BJ (cell line): ENCODE results near the gene C5AR2. TPM values are rescaled to one million over a fixed set of nuclear protein-coding genes. Genes with fewer than 3 reads are reported as not detected.
"Not testable (repeated sequence)": the region's sequence is repeated elsewhere in the genome, so short reads cannot be mapped to it uniquely, and the experiment has no call there.

Experiments used
- CTCF ChIA-PET: fragments of 350-600 bp; formaldehyde crosslinking; extraction: SDS; loops from one replicate; lab custom pipeline; 2021; ENCODE audit warnings: antibody characterized with exemption, inconsistent platforms; lab: Yijun Ruan, JAX
- POLR2A ChIA-PET: fragments of 300-600 bp; sonication (Branson Sonifier 250); formaldehyde crosslinking; extraction: SDS; loops from one replicate; lab custom pipeline; 2021; ENCODE audit warnings: antibody characterized with exemption; lab: Charles Lee
- DNase-seq: peaks from one replicate; pipeline ENCODE4 v3.0.0-alpha.2; 2011; ENCODE audit warnings: low read depth
- H3K27me3 ChIP-seq: 2 replicates; pipeline ENCODE4 v1.6.0; 2011; ENCODE audit warnings: low read length; ENCODE audit not compliant: control insufficient read depth, insufficient read depth
- H3K36me3 ChIP-seq: 2 replicates; pipeline ENCODE4 v1.5.1; 2011; ENCODE audit warnings: low read length; ENCODE audit not compliant: control insufficient read depth, insufficient read depth
- H3K4me3 ChIP-seq: 2 replicates; pipeline ENCODE4 v1.5.1; 2011; ENCODE audit warnings: low read depth, mild to moderate bottlenecking, control low read depth, low read length
- CTCF ChIP-seq: IDR thresholded peaks from 2 replicates; pipeline ENCODE4 v1.5.1; 2011; ENCODE audit warnings: low read depth, mild to moderate bottlenecking, control low read depth, inconsistent platforms, low read length, moderate library complexity; ENCODE audit not compliant: insufficient read depth
- polyA plus RNA-seq: library from polyadenylated mRNA; depleted of rRNA; stranded (reverse); fragments of >200 nt; gene quantifications from 2 replicates; pipeline ENCODE4 v1.2.3, GENCODE V29; 2011

Gene C5AR2
- polyA plus RNA-seq, 1 experiment = not detected

- no peak for DNase-seq
- no peaks in the 10 kb centered on the region for H3K27me3 ChIP-seq
- H3K36me3 ChIP-seq = peaks cover 33% of the 10 kb centered on the region
- ChIA-PET CTCF (interaction anchor here (1.1 to 1.9 kb wide), 2 partner anchors 10 to 64 kb away, joined by 4 to 5 read pairs; partner anchors contain the start of gene DHX34), POLR2A (no interaction called here)
- no peak for TF ChIP-seq CTCF
- no peak overlapping the region for H3K4me3 ChIP-seq
Observed at GRCh38 chr19:47358936-47359335, 27.0 kb downstream of the C5AR2 start.

GRCh38 chr19:47362321-47362720 is 30.3 kb downstream of the C5AR2 start:
- no peak for TF ChIP-seq CTCF
- Histone ChIP-seq H3K4me3 (no peak overlapping the region), H3K27me3 (no peaks in the 10 kb centered on the region), H3K36me3 (peaks cover 30% of the 10 kb centered on the region)
- DNase-seq = no peak
- CTCF ChIA-PET = interaction anchor here (1.5 kb wide), 1 partner anchor 10 kb away, joined by 3 read pairs; no protein-coding TSS in a partner anchor
- POLR2A ChIA-PET = no interaction called here

- H3K4me3 ChIP-seq = no peak overlapping the region
- DNase-seq = no peak
- no peaks in the 10 kb centered on the region for H3K27me3 ChIP-seq
- TF ChIP-seq CTCF = no peak
- CTCF ChIA-PET = interaction anchor here (0.8 to 3.4 kb wide), 3 partner anchors 15 to 67 kb away, joined by 3 to 13 read pairs (median 3); partner anchors contain the start of gene DHX34
- POLR2A ChIA-PET = no interaction called here
- peaks cover 19% of the 10 kb centered on the region for H3K36me3 ChIP-seq
Observed at GRCh38 chr19:47363758-47364531, 32.0 kb downstream of the C5AR2 start.

- CTCF ChIA-PET = interaction anchor here (0.6 to 3.4 kb wide), 3 partner anchors 16 to 50 kb away, joined by 3 to 13 read pairs (median 3); partner anchors contain the start of gene DHX34
- H3K4me3 ChIP-seq, H3K27me3 ChIP-seq, DNase-seq, POLR2A ChIA-PET: not testable (repeated sequence)
- H3K36me3 ChIP-seq = peaks cover 16% of the 10 kb centered on the region
Observed at GRCh38 chr19:47365455-47365854, 33.5 kb downstream of the C5AR2 start.

- peaks cover 30% of the 10 kb centered on the region for H3K36me3 ChIP-seq
- no peaks in the 10 kb centered on the region for H3K27me3 ChIP-seq
- no peak overlapping the region for H3K4me3 ChIP-seq
- no peak for DNase-seq
- POLR2A ChIA-PET = interaction anchor here (0.5 kb wide), 1 partner anchor 114 kb away, joined by 4 read pairs; the partner anchor contains the start of gene CCDC9
- CTCF ChIA-PET = interaction anchor here (0.9 to 4.3 kb wide), 3 partner anchors 21 to 124 kb away, joined by 3 to 16 read pairs (median 3); partner anchors contain the start of gene DHX34
- TF ChIP-seq CTCF = no peak
Observed at GRCh38 chr19:47370045-47370611, 38.2 kb downstream of the C5AR2 start.
